GM12873 (cell line): ENCODE measurements around the gene ARID4B.

Experiments used
- CTCF ChIP-seq: IDR thresholded peaks from 2 replicates; pipeline ENCODE4 v1.5.1; 2012; ENCODE audit warnings: low read depth, mild to moderate bottlenecking, moderate library complexity, low read length, control low read depth; ENCODE audit not compliant: insufficient read depth; ENCODE audit errors: missing control alignments

The ARID4B gene

GRCh38 chr1:235291599-235292091, 36.3 kb downstream of the ARID4B start:
- TF ChIP-seq CTCF: no peak

GRCh38 chr1:235290740-235291502, 37.1 kb downstream of the ARID4B start:
- TF ChIP-seq CTCF: no peak

- no peak for TF ChIP-seq CTCF
These were observed 37.9 kb downstream of the ARID4B start for GRCh38 chr1:235289859-235290739.

DNA sequence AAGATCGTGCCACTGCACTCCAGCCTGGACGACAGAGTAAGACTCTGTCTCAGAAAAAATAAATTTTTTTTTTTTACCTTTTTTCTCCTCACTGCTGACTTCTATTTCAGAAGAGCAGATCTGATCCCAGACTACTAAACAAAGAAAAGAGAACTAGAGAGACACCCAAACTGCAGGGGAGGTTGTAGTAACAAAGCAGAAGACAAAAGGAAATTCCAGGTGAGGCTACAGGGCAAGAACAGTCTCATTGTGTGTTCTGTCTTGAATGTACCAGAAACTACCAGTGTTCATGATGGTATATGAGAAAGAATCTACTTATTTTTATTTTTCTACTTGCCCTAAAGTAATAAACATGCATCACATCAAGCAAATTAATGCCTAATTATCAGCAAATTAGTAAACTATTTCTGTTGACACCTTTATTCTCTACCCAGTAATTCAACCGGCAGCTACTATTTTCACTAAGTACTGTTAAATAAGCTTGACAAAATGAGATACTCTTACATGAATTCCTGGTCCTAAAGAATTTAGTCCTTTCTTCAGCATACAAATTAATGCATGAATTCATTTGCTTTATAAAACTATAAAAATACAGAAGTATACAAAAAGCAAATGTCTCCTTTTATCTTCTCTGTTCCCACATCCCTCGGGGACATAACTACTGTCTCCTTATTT, 40.6 kb downstream of the ARID4B start:
- no peak for TF ChIP-seq CTCF

GRCh38 chr1:235286667-235287066, 41.3 kb downstream of the ARID4B start:
- no peak for TF ChIP-seq CTCF

DNA sequence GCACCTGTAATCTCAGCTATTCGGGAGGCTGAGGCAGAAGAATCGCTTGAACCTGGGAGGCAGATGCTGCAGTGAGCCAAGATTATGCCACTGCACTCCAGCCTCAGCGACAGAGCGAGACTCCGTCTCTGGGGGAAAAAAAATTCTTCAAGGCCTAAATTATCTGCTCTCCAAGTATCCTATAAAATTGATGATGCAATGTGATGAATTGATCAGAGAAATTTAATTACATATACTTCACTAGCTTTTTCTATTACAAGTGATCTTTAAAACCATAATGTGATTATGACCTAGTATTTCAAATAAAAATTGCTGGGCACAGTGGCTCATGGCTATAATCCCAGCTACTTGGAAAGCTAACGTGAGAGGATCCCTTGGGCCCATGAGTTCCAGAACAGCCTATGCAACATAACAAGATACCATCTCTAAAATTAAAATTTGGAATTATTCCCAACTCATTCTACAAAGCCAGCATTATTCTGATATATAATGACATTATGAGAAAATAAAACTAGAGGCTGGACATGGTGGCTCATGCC, 43.7 kb downstream of the ARID4B start:
- no peak for TF ChIP-seq CTCF
